Testis (tissue), 3 donors: Measurements from ENCODE around the gene PDIA3. TPM values are rescaled to one million over a fixed set of nuclear protein-coding genes. Genes with fewer than 3 reads are reported as not detected.

Experiments
- DNase-seq: peaks from one replicate; pipeline ENCODE4 v3.0.0-alpha.2; 2019
- H3K27ac ChIP-seq, 2 donors: fragments of 200-600 bp; sonication (generic); one replicate each; pipeline ENCODE4 v1.5.1; 2019
- H3K27me3 ChIP-seq: fragments of 200-600 bp; sonication (generic); one replicate; pipeline ENCODE4 v1.5.1; 2019
- H3K36me3 ChIP-seq: fragments of 200-600 bp; sonication (generic); one replicate; pipeline ENCODE4 v1.5.1; 2017; ENCODE audit warnings: low read depth; ENCODE audit errors: missing control alignments
- H3K4me1 ChIP-seq: fragments of 200-600 bp; sonication (generic); one replicate; pipeline ENCODE4 v1.5.1; 2019
- H3K4me3 ChIP-seq, 2 donors: fragments of 200-600 bp; sonication (generic); one replicate each; pipeline ENCODE4 v1.5.1; 2017 to 2019
- H3K9me3 ChIP-seq: fragments of 200-600 bp; sonication (generic); one replicate; pipeline ENCODE4 v1.5.1; 2017
- CTCF ChIP-seq, 3 experiments: fragments of 450-650 bp in 2 of 3; fragments of 200-600 bp in 1 of 3; sonication (generic) in 1 of 3; IDR thresholded peaks; one replicate each; pipeline ENCODE4 v1.5.1; 2016 to 2019; ENCODE audit warnings: antibody characterized with exemption in 3 of 3, mild to moderate bottlenecking in 2 of 3, moderate library complexity in 1 of 3
- POLR2A ChIP-seq: fragments of 450-650 bp; IDR thresholded peaks from one replicate; pipeline ENCODE4 v1.6.1; 2017; ENCODE audit warnings: antibody characterized with exemption, mild to moderate bottlenecking, moderate library complexity
- WGBS, 2 donors: methylation state at CpG; one replicate each; pipeline ENCODE4 v1.1.5; 2018; 5-methylcytosine and 5-hydroxymethylcytosine counted together
- intact Hi-C: fragments of 100-400 bp; cut with DNase I; formaldehyde crosslinking; loops from one replicate; pipeline ENCODE4 v1.15.1; 2023; ENCODE audit warnings: low total_unique reads
- polyA plus RNA-seq: library from polyadenylated mRNA; stranded (reverse); fragments of 350-450 nt; fragmentation: Illumina TruSeq; extraction: RNeasy Lipid Tissue Mini Kit (QIAGEN cat#74804); gene quantifications from one replicate; pipeline ENCODE4 v1.2.3, GENCODE V29; 2014; ENCODE audit warnings: low read depth, low replicate concordance; ENCODE audit not compliant: insufficient read depth
- total RNA-seq, 2 donors: library from RNA; depleted of rRNA; stranded (reverse); fragments of >200 nt; gene quantifications; one replicate each; pipeline ENCODE4 v1.2.3, GENCODE V29; 2016

The PDIA3 gene
- total and polyA plus RNA-seq, 3 donors from 2014 or later = 113 to 373 (median 120) TPM

DNA sequence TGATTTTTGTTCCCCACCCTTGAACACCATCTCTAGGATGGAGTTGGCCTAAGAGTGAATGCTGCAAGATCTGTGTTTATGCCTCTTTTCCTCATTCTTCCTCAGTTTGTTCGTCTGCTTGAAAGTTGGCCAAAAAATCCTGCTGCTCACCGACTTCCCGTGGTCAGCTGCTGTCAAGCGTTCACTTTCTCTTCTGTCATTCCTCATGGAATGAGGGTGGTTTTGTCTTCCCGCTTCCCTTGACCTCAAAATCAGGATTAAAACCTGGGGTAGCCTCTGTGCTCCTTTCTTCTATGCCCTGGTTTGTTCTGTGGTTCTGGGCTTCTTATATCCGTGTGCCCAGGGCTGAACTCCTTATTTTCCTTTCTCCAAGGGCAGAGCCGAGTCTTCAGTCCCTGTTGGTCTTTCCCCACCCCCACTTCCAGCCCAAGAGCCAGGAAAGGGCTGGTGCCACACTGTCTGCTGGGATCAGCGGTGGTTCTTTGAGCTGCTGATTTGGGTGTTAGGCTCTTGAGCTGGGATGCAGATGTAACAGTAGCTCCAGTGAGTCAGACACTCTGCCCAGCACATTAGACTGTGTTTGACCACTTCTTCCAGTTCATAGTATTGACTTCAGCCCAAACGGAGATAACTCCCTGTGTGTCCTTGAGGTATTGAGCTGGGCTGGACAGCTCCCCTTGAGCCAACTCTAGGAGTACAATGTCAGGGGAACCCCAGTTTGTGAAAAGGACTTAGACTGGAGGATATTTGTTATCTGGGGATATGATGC lies 48.2 kb downstream of the PDIA3 start:
- Histone ChIP-seq H3K4me3 (no peak overlapping the region), H3K27ac (peak overlapping the region in 1 of 2 donors; percentile 99), H3K4me1 (peaks cover 34% of the 10 kb centered on the region), H3K27me3 (no peaks in the 10 kb centered on the region), H3K9me3 (no peaks in the 10 kb centered on the region), H3K36me3 (no peaks in the 10 kb centered on the region)
- intact Hi-C loops = no loop called here
- TF ChIP-seq POLR2A (no peak), CTCF (IDR thresholded peaks at IDR 0.05) (no peak)
- 61 to 76% methylated on average over 8 to 9 of the region's 9 CpGs for WGBS, 2 donors
- no peak for DNase-seq

DNA sequence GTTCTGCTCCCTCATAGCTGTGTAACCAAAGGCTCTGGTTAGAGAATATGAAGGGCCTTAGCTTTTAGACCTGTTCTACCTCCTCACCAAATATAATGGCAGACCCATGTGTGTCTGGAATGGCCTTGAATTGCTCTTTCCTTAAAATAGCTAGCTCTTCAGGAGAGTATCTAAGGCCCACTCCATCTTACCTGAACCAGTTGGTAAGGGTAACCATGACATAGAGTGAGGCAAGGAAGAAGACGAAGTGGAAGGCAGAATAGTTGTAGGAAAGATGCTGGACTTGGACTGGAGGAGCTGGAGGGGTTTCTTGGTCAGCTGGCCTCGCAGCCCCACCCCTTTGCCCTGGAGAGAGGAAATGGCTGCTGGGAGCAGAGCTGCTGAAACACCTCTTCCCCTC lies 49.0 kb downstream of the PDIA3 start:
- WGBS, 2 donors = 86 to 92% methylated on average over 2 of the region's 2 CpGs

DNA sequence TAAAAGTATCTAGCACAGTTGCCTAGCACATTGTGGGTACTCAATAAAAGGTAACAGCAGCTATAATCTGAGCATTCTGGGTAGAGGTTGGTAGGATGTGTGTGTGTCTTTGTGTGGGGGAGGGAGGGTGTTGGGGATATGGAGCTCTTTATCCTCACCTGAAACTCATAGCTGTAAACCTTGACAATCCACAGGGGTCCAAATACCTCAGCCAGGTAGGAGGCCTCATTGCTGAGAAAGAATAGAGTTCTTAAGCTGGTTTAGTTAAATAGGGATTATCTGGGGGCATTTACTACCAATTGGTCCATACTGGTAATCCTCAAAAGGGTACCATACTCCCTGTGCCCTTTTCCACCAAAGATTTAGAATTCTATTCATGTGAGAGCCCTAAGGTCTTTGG lies 49.8 kb downstream of the PDIA3 start:
- Histone ChIP-seq H3K4me3 (no peak overlapping the region), H3K9me3 (no peaks in the 10 kb centered on the region), H3K4me1 (peaks cover 41% of the 10 kb centered on the region), H3K36me3 (no peaks in the 10 kb centered on the region), H3K27me3 (no peaks in the 10 kb centered on the region), H3K27ac (no peak overlapping the region)
- TF ChIP-seq CTCF (IDR thresholded peaks at IDR 0.05) = no peak
- no peak for TF ChIP-seq POLR2A
- no peak for DNase-seq
- intact Hi-C loops = no loop called here

More for the DNA sequence above, 49.0 kb downstream of the PDIA3 start:
- DNase-seq = no peak
- H3K4me1 ChIP-seq = peaks cover 41% of the 10 kb centered on the region
- no peak overlapping the region for H3K4me3 ChIP-seq
- TF ChIP-seq CTCF (IDR thresholded peaks at IDR 0.05) = no peak
- TF ChIP-seq POLR2A = no peak
- peak overlapping the region in 1 of 2 donors; percentile 99 for H3K27ac ChIP-seq
- H3K36me3 ChIP-seq = no peaks in the 10 kb centered on the region
- intact Hi-C loops = no loop called here
- no peaks in the 10 kb centered on the region for H3K27me3 ChIP-seq
- H3K9me3 ChIP-seq = no peaks in the 10 kb centered on the region

GRCh38 chr15:43796566-43796965 lies 50.3 kb downstream of the PDIA3 start:
- WGBS, 2 donors = 82 to 83% methylated on average over 3 of the region's 3 CpGs
- intact Hi-C loops = no loop called here
- Histone ChIP-seq H3K9me3 (no peaks in the 10 kb centered on the region), H3K4me1 (peaks cover 41% of the 10 kb centered on the region), H3K27me3 (no peaks in the 10 kb centered on the region), H3K36me3 (no peaks in the 10 kb centered on the region), H3K4me3 (no peak overlapping the region), H3K27ac (no peak overlapping the region)
- TF ChIP-seq POLR2A (no peak), CTCF (IDR thresholded peaks at IDR 0.05) (no peak)
- DNase-seq = no peak
